ENCODE results near the gene C20orf202.
"Not testable (repeated sequence)": the region's sequence is repeated elsewhere in the genome, so short reads cannot be mapped to it uniquely, and the experiment has no call there.

The C20orf202 gene

DNA sequence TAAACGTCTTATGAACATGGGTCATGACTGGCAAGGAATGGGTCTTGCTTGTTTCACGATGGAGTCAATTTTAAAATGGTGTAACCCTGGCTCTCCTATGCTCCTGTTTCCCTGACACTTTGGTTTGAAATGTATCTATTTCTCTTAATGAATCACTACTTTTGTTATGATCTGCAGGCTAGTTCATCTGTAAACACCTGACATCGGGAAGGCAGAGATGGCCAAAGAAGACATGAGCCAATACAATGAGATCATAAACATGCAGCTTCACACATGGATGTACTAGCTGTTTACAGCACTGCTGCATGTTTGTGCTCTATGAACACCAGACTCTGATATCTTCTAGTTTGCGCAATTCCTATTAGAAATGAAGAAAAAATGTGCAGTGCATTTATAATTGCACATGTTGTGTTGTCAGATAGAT is 11.6 kb downstream of the C20orf202 start:
- TF ChIP-seq CTCF (IDR thresholded peaks at IDR 0.05; ENCODE audit: low read depth, low read length), result no peak
- no peak overlapping the region for H3K4me3 ChIP-seq (ENCODE audit: low read depth, low read length)

GRCh38 chr20:1215386-1216170 is 12.3 kb downstream of the C20orf202 start:
- H3K4me3 ChIP-seq (ENCODE audit: low read depth, low read length), result no peak overlapping the region
- TF ChIP-seq CTCF (IDR thresholded peaks at IDR 0.05; ENCODE audit: low read depth, low read length), result no peak

GRCh38 chr20:1216527-1217427 is 13.5 kb downstream of the C20orf202 start:
- H3K4me3 ChIP-seq (ENCODE audit: low read depth, low read length), result not testable (repeated sequence)

GRCh38 chr20:1222750-1223149 is 19.5 kb downstream of the C20orf202 start:
- not testable (repeated sequence) for H3K4me3 ChIP-seq (ENCODE audit: low read depth, low read length)

- no peak for TF ChIP-seq CTCF (IDR thresholded peaks at IDR 0.05; ENCODE audit: low read depth, low read length)
Observed at GRCh38 chr20:1224205-1224890, 21.1 kb downstream of the C20orf202 start.

DNA sequence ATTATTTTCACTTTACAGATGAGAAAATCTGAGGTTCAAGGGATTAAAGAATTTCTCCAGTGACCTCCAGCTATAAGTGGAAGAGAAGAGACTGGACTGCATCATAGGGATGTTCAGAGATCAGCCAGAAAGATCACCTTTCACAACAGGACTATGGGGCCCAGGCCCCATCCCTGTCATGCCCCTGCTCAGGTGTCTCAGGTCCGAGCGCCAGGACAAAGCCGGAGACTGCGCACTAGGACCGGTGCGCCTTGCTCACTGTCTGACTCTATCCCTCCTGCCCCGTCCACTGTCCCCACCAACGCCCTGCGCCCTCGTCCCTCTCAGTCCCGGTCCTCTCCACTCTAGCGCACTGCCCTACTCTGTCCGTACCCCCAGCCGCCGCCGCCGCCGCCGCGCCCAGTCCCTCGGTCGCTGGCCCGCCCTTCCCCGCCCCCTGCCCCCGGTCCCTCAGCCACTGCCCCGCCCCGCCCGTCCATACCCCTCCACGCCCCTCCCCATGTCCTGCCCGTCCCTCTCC is 22.1 kb downstream of the C20orf202 start:
- TF ChIP-seq CTCF (IDR thresholded peaks at IDR 0.05; ENCODE audit: low read depth, low read length), result no peak
- H3K4me3 ChIP-seq (ENCODE audit: low read depth, low read length), result peak overlapping the region; percentile 55

More at GRCh38 chr20:1224205-1224890, 21.1 kb downstream of the C20orf202 start:
- H3K4me3 ChIP-seq (ENCODE audit: low read depth, low read length), result no peak overlapping the region

DNA sequence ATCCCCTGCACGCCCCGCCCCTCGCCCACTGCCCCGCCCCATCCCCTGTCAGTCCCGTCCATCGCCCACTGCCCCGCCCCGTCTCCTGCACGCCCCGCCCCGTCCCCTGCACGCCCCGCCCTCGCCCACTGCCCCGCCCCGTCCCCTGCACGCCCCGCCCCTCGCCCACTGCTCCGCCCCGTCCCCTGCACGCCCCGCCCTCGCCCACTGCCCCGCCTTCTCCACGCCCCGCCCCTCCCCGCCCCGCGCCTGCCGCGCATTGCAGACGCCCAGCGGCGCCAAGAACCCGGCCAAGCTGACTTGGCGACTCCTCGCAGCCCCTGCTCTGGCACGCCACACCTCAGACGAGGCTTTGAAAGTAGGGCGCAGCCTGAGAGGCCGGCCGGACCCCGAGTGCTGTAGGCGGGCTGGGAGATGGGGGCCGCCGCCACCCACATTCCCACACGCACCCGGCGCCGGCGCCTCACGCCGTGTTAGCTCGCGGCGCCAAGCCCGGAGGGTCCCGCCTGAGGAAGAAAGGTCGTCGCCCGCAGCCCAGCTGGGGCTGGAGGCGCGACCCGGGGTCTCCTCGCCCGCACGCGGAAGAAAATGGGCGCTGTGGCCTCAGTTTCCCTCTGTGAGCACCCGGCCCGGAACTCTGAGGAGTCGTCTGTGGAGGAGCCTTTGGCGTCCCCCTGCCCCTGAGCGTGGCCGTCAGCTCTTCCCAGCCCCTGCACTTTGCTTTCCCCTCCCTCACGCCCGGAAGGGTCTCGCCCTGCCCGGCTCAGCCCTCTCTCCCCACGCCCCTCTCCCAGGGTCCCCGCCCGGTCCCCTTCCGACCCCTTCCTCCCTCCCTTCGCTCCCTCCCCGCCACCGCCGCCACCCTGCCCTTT is 22.8 kb downstream of the C20orf202 start, which contains the start of gene RAD21L1:
RAD21L1 (plus strand) TSS at position 262 of the 872 bp plus-strand sequence. CDS start 2,410 bp downstream, outside the sequence.
- TF ChIP-seq CTCF (IDR thresholded peaks at IDR 0.05; ENCODE audit: low read depth, low read length), result no peak
- peak within 1 kb of the TSS; percentile 84 for H3K4me3 ChIP-seq (ENCODE audit: low read depth, low read length)
